IMR-90 (cell line): ENCODE results near the gene STAT4. TPM values are rescaled to one million over a fixed set of nuclear protein-coding genes. Genes with fewer than 3 reads are reported as not detected.

ENCODE experiments used
- ATAC-seq: fragments of 200-7000 bp; cut with Tn5 transposase; 2 replicates; pipeline ENCODE4 v1.9.1; 2020; ENCODE audit warnings: low read depth, mild to moderate bottlenecking, moderate library complexity
- BruUV-seq: library from RNA; stranded (reverse); fragments of 400-500 nt; replicated peaks from 2 replicates; lab custom pipeline; 2021; lab: Mats Ljungman, UMichigan
- CTCF ChIA-PET: fragments of 300-600 bp; formaldehyde crosslinking; extraction: SDS; loops from one replicate; lab custom pipeline; 2021; ENCODE audit warnings: antibody characterized with exemption; lab: Yijun Ruan, JAX
- POLR2A ChIA-PET: fragments of 300-600 bp; sonication (Branson Sonifier 250); formaldehyde crosslinking; loops from one replicate; lab custom pipeline; 2022; ENCODE audit warnings: antibody characterized with exemption; ENCODE audit not compliant: unreplicated experiment; lab: Charles Lee
- DNase-seq: peaks from one replicate; pipeline ENCODE4 v3.0.0; 2013
- H2AFZ ChIP-seq: replicated peaks from 2 replicates; pipeline ENCODE3; 2013; ENCODE audit warnings: low read length, mild to moderate bottlenecking; ENCODE audit not compliant: poor library complexity
- H2AK5ac ChIP-seq: 2 replicates; pipeline ENCODE4 v1.6.1; 2013; ENCODE audit warnings: low read depth, low read length, inconsistent platforms
- H2AK9ac ChIP-seq: replicated peaks from 2 replicates; pipeline ENCODE3; 2013; ENCODE audit warnings: mild to moderate bottlenecking, low read depth, low read length, moderate library complexity; ENCODE audit not compliant: poor library complexity
- H2BK120ac ChIP-seq: 2 replicates; pipeline ENCODE4 v1.6.1; 2013; ENCODE audit warnings: low read depth, low read length, inconsistent platforms
- H2BK15ac ChIP-seq: 3 replicates; pipeline ENCODE4 v1.6.1; 2013; ENCODE audit warnings: low read depth, low read length, inconsistent platforms
- H2BK20ac ChIP-seq: 2 replicates; pipeline ENCODE4 v1.6.1; 2013; ENCODE audit warnings: low read depth, mild to moderate bottlenecking, inconsistent platforms, low read length, moderate library complexity
- H2BK5ac ChIP-seq: 2 replicates; pipeline ENCODE4 v1.6.1; 2013; ENCODE audit warnings: mild to moderate bottlenecking, low read depth, low read length, inconsistent platforms; ENCODE audit not compliant: poor library complexity, severe bottlenecking
- H3K14ac ChIP-seq: replicated peaks from 2 replicates; pipeline ENCODE4 v1.6.1; 2013; ENCODE audit warnings: low read depth, low read length, inconsistent platforms
- H3K18ac ChIP-seq: 2 replicates; pipeline ENCODE4 v1.6.1; 2013; ENCODE audit warnings: low read depth, low read length, control low read depth
- H3K23ac ChIP-seq: 2 replicates; pipeline ENCODE4 v1.6.1; 2013; ENCODE audit warnings: low read depth, low read length, inconsistent platforms
- H3K27ac ChIP-seq: 2 replicates; pipeline ENCODE4 v1.5.1; 2013; ENCODE audit warnings: mild to moderate bottlenecking, control low read depth, low read length; ENCODE audit not compliant: insufficient read depth
- H3K27me3 ChIP-seq: 2 replicates; pipeline ENCODE4 v1.6.1; 2013; ENCODE audit warnings: low read length; ENCODE audit not compliant: control insufficient read depth, insufficient read depth
- H3K36me3 ChIP-seq: 2 replicates; pipeline ENCODE4 v1.6.1; 2013; ENCODE audit warnings: low read length, mixed read lengths; ENCODE audit not compliant: control insufficient read depth, insufficient read depth
- H3K4ac ChIP-seq: 2 replicates; pipeline ENCODE4 v1.6.1; 2013; ENCODE audit warnings: low read depth, low read length, inconsistent platforms
- H3K4me1 ChIP-seq: 2 replicates; pipeline ENCODE4 v1.6.1; 2013; ENCODE audit warnings: low read length, mixed read lengths; ENCODE audit not compliant: control insufficient read depth, insufficient read depth
- H3K4me2 ChIP-seq: 2 replicates; pipeline ENCODE4 v1.6.1; 2013; ENCODE audit warnings: low read depth, mild to moderate bottlenecking, control low read depth, low read length, moderate library complexity
- H3K4me3 ChIP-seq: 2 replicates; pipeline ENCODE4 v1.5.1; 2013; ENCODE audit warnings: low read depth, mild to moderate bottlenecking, control low read depth, low read length, moderate library complexity; ENCODE audit not compliant: insufficient read depth
- H3K56ac ChIP-seq: 2 replicates; pipeline ENCODE4 v1.6.1; 2013; ENCODE audit warnings: low read length, inconsistent platforms; ENCODE audit not compliant: insufficient read depth; ENCODE audit errors: extremely low read depth
- H3K79me1 ChIP-seq, 2 experiments: 2 replicates each; pipeline ENCODE4 v1.6.1; 2013; ENCODE audit warnings: low read length in 2 of 2, inconsistent platforms in 1 of 2, low read depth in 1 of 2
- H3K9ac ChIP-seq: 2 replicates; pipeline ENCODE4 v1.6.1; 2013; ENCODE audit warnings: low read depth, low read length, control low read depth
- H3K9me1 ChIP-seq: 2 replicates; pipeline ENCODE4 v1.6.1; 2013; ENCODE audit warnings: low read length, inconsistent platforms; ENCODE audit not compliant: insufficient read depth
- H3K9me3 ChIP-seq: 2 replicates; pipeline ENCODE4 v1.6.1; 2013; ENCODE audit warnings: low read length; ENCODE audit not compliant: control insufficient read depth, insufficient read depth
- H4K20me1 ChIP-seq: 2 replicates; pipeline ENCODE4 v1.6.1; 2013; ENCODE audit warnings: low read length, inconsistent platforms; ENCODE audit not compliant: insufficient read depth
- H4K5ac ChIP-seq: 2 replicates; pipeline ENCODE4 v1.6.1; 2013; ENCODE audit warnings: mild to moderate bottlenecking, low read depth, low read length, control low read depth
- H4K8ac ChIP-seq, 2 experiments: 2 replicates each; pipeline ENCODE4 v1.6.1; 2013; ENCODE audit warnings: low read depth in 2 of 2, low read length in 2 of 2, control low read depth in 1 of 2, inconsistent platforms in 1 of 2
- H4K91ac ChIP-seq: 2 replicates; pipeline ENCODE4 v1.6.1; 2013; ENCODE audit warnings: low read depth, low read length, inconsistent platforms; ENCODE audit not compliant: insufficient read depth
- BHLHE40 ChIP-seq: fragments of 150-350 bp; IDR thresholded peaks from 2 replicates; pipeline ENCODE4 v1.6.1; 2016; ENCODE audit warnings: mild to moderate bottlenecking, low read depth, low read length
- CEBPB ChIP-seq: IDR thresholded peaks from 2 replicates; pipeline ENCODE4 v1.6.1; 2012; ENCODE audit warnings: low read depth, low read length, improper control_type of control experiment
- CHD1 ChIP-seq: IDR thresholded peaks from 2 replicates; pipeline ENCODE4 v1.6.1; 2012; ENCODE audit warnings: low read depth, low read length, improper control_type of control experiment
- FOS ChIP-seq: fragments of 150-350 bp; IDR thresholded peaks from 2 replicates; pipeline ENCODE4 v1.6.1; 2016; ENCODE audit warnings: low read depth, low read length
- MAFK ChIP-seq: IDR thresholded peaks from 2 replicates; pipeline ENCODE4 v1.6.1; 2012; ENCODE audit warnings: low read depth, low read length, improper control_type of control experiment
- MAZ ChIP-seq: IDR thresholded peaks from 2 replicates; pipeline ENCODE4 v1.6.1; 2012; ENCODE audit warnings: low read depth, mild to moderate bottlenecking, low read length, improper control_type of control experiment, moderate library complexity, borderline replicate concordance
- MXI1 ChIP-seq: IDR thresholded peaks from 2 replicates; pipeline ENCODE4 v1.6.1; 2012; ENCODE audit warnings: low read depth, mild to moderate bottlenecking, low read length, moderate library complexity, borderline replicate concordance
- NFE2L2 ChIP-seq: fragments of 150-350 bp; IDR thresholded peaks from 2 replicates; pipeline ENCODE4 v1.6.1; 2016; ENCODE audit warnings: low read depth, mild to moderate bottlenecking, low read length
- RCOR1 ChIP-seq: IDR thresholded peaks from 2 replicates; pipeline ENCODE4 v1.6.1; 2012; ENCODE audit warnings: mild to moderate bottlenecking, low read length, improper control_type of control experiment; ENCODE audit not compliant: insufficient replicate concordance
- RFX5 ChIP-seq: IDR thresholded peaks from 2 replicates; pipeline ENCODE4 v1.8.0; 2012; ENCODE audit warnings: low read depth, mild to moderate bottlenecking, low read length, moderate library complexity
- WGBS, 2 experiments: methylation state at CpG; one replicate each; pipeline versions ENCODE4 v1.1.5 to v1.1.7; 2013; ENCODE audit warnings: missing lambda C conversion rate in 2 of 2; ENCODE audit not compliant: insufficient read length in 1 of 2; ENCODE audit errors: extremely low coverage in 2 of 2; 5-methylcytosine and 5-hydroxymethylcytosine counted together
- dilution Hi-C: fragments of 300-500 bp; cut with HindIII; formaldehyde crosslinking; loops from one replicate; pipeline ENCODE4 v1.14.3; 2018; ENCODE audit warnings: low sequenced_read_pairs; ENCODE audit not compliant: unreplicated experiment
- in situ Hi-C: fragments of 300-500 bp; cut with MboI; formaldehyde crosslinking; loops from 3 replicates; pipeline ENCODE4 v1.14.3; 2019; ENCODE audit warnings: low sequenced_read_pairs, inconsistent platforms, mixed read lengths
- intact Hi-C: fragments of 100-400 bp; cut with micrococcal nuclease; formaldehyde crosslinking; loops from 2 replicates; pipeline ENCODE4 v1.10.0; 2022
- polyA plus RNA-seq, 3 experiments: library from polyadenylated mRNA; depleted of rRNA; stranded (reverse); fragments of >200 nt; gene quantifications; 2 replicates each; pipeline ENCODE4 v1.2.3, GENCODE V29; 2012; ENCODE audit warnings: low replicate concordance in 1 of 3
- total RNA-seq: library from RNA; depleted of rRNA; stranded (reverse); fragments of >200 nt; gene quantifications from 2 replicates; pipeline ENCODE4 v1.2.3, GENCODE V29; 2012
- TF ChIP-seq, protein P1 (sequence below): fragments of 150-350 bp; IDR thresholded peaks from 2 replicates; pipeline ENCODE4 v1.6.1; 2016; ENCODE audit warnings: low read depth, mild to moderate bottlenecking, low read length, moderate library complexity, borderline replicate concordance
- TF ChIP-seq, protein P2 (sequence below): fragments of 150-350 bp; IDR thresholded peaks from 2 replicates; pipeline ENCODE4 v1.6.1; 2017; ENCODE audit warnings: mild to moderate bottlenecking, antibody characterized with exemption, low read length, low read depth

STAT4 gene
- total and polyA plus RNA-seq, 2 of the 4 experiments (the other 2 are of a cell fraction), result 0.36 to 0.48 TPM

DNA sequence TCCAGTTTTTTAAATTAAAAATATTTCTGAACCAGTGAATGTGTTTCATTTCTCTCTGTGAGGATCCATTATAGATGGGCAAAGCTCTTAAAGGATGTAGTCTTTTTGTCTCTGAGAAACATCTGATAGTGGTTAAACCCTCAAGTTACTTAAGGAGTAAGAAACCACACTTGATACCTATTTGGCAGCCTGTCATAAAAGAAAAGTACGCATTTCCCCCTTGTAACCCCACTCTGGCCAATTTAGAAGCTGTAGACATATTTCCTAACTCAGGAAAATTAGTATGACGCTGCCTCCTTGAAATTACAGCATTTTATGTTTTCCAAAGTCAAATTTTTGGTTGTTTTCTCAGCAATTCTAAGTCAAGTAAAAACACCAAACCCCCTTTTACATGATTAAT, 2.0 kb downstream of the STAT4 start:
- BruUV-seq, result no TSS peak

More for the DNA sequence above, 2.0 kb downstream of the STAT4 start:
- ATAC-seq, result no peak
- Histone ChIP-seq H3K4me1 (no peaks in the 10 kb centered on the region), H3K27me3 (peaks cover 1% of the 10 kb centered on the region; the same call in 1 of the 2 replicates), H3K4me3 (no peak overlapping the region), H3K23ac (no peak overlapping the region), H3K56ac (no peak overlapping the region), H3K36me3 (no peaks in the 10 kb centered on the region), H4K8ac (no peak overlapping the region), H2AK5ac (no peak overlapping the region), H2BK20ac (no peak overlapping the region), H3K27ac (no peak overlapping the region), H3K9me1 (peaks cover 2% of the 10 kb centered on the region; the same call in 1 of the 2 replicates), H3K4ac (no peak overlapping the region), H4K20me1 (no peaks in the 10 kb centered on the region), H2AK9ac (no peak overlapping the region), H4K91ac (no peak overlapping the region), H3K9ac (no peak overlapping the region), H2BK120ac (no peak overlapping the region), H2AFZ (no peak overlapping the region), H3K9me3 (no peaks in the 10 kb centered on the region), H3K14ac (no peak overlapping the region), H4K5ac (no peak overlapping the region), H3K18ac (no peak overlapping the region), H3K79me1 (no peaks in the 10 kb centered on the region), H2BK5ac (no peak overlapping the region), H2BK15ac (no peak overlapping the region), H3K4me2 (no peak overlapping the region)
- dilution Hi-C loops (no loop called here), in situ Hi-C loops (loop anchor here (25.0 kb wide), 1 partner anchor 361 kb away; no protein-coding TSS in a partner anchor), intact Hi-C loops (no loop called here)
- ChIA-PET CTCF (no interaction called here), POLR2A (no interaction called here)
- no peak for TF ChIP-seq RCOR1
- TF ChIP-seq RFX5, result no peak
- TF ChIP-seq MAZ, result no peak
- no peak for TF ChIP-seq MXI1
- no peak for TF ChIP-seq CHD1
- TF ChIP-seq NFE2L2, result no peak
- TF ChIP-seq, protein P1, sequence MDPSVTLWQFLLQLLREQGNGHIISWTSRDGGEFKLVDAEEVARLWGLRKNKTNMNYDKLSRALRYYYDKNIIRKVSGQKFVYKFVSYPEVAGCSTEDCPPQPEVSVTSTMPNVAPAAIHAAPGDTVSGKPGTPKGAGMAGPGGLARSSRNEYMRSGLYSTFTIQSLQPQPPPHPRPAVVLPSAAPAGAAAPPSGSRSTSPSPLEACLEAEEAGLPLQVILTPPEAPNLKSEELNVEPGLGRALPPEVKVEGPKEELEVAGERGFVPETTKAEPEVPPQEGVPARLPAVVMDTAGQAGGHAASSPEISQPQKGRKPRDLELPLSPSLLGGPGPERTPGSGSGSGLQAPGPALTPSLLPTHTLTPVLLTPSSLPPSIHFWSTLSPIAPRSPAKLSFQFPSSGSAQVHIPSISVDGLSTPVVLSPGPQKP, result no peak
- TF ChIP-seq CEBPB, result no peak
- TF ChIP-seq, protein P2, sequence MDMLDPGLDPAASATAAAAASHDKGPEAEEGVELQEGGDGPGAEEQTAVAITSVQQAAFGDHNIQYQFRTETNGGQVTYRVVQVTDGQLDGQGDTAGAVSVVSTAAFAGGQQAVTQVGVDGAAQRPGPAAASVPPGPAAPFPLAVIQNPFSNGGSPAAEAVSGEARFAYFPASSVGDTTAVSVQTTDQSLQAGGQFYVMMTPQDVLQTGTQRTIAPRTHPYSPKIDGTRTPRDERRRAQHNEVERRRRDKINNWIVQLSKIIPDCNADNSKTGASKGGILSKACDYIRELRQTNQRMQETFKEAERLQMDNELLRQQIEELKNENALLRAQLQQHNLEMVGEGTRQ, result no peak
- no peak for TF ChIP-seq FOS
- TF ChIP-seq BHLHE40, result no peak
- no peak for TF ChIP-seq MAFK
- no peak for DNase-seq
- WGBS, 2 experiments, result no CpG with 5 or more reads among the region's 2 CpGs
